HepG2 (cell line): ENCODE data around the gene NDUFS6. TPM values are rescaled to one million over a fixed set of nuclear protein-coding genes. Genes with fewer than 3 reads are reported as not detected.

Experiments
- ATAC-seq: fragments of 200-7000 bp; cut with Tn5 transposase; 3 replicates; pipeline ENCODE4 v1.9.1; 2020; ENCODE audit warnings: mild to moderate bottlenecking, moderate library complexity
- BruUV-seq: library from RNA; stranded (reverse); fragments of 400-500 nt; replicated peaks from 2 replicates; lab custom pipeline; 2021; lab: Mats Ljungman, UMichigan
- CTCF ChIA-PET: fragments of 300-600 bp; formaldehyde crosslinking; extraction: SDS; loops from one replicate; lab custom pipeline; 2021; ENCODE audit warnings: low total read pairs, inconsistent platforms, low intra/inter-chr PET ratio; lab: Yijun Ruan, JAX
- POLR2A ChIA-PET: fragments of 350-600 bp; sonication (Branson Sonifier 250); formaldehyde crosslinking; loops from one replicate; lab custom pipeline; 2020; ENCODE audit warnings: antibody characterized with exemption, inconsistent platforms; lab: Yijun Ruan, JAX
- DNase-seq: peaks from one replicate; pipeline ENCODE4 v3.0.0-alpha.2; 2015; ENCODE audit warnings: low spot score
- FAIRE-seq: peaks from 3 replicates; lab custom pipeline; 2011; peaks lifted over from hg19 to GRCh38; lab: Jason Lieb, UNC
- H2AFZ ChIP-seq: one replicate; pipeline ENCODE4 v1.6.1; 2011; ENCODE audit warnings: low read length, inconsistent platforms
- H3K27ac ChIP-seq: fragments of 300-600 bp; 3 replicates; pipeline ENCODE4 v1.8.0; 2011; ENCODE audit warnings: mixed run types, mild to moderate bottlenecking, mixed read lengths, low read length, inconsistent platforms; ENCODE audit not compliant: insufficient read depth; ENCODE audit errors: extremely low read length
- H3K27me3 ChIP-seq, 2 experiments: fragments of 200-600 bp in 1 of 2; 2 replicates in 1 of 2; 3 replicates in 1 of 2; pipeline versions ENCODE4 v1.6.0 to v1.8.0; 2011; ENCODE audit warnings: low read length in 2 of 2, mild to moderate bottlenecking in 2 of 2, moderate library complexity in 2 of 2, inconsistent platforms in 1 of 2; ENCODE audit not compliant: insufficient read depth in 2 of 2, control insufficient read depth in 1 of 2
- H3K36me3 ChIP-seq, 2 experiments: fragments of 200-600 bp in 1 of 2; replicated peaks in 1 of 2; 2 replicates in 1 of 2; 3 replicates in 1 of 2; pipeline versions ENCODE4 v1.5.1 to v1.8.0; 2011; ENCODE audit warnings: low read length in 2 of 2, inconsistent platforms in 1 of 2; ENCODE audit not compliant: insufficient read depth in 2 of 2, control insufficient read depth in 1 of 2
- H3K4me1 ChIP-seq: 2 replicates; pipeline ENCODE4 v1.5.1; 2012; ENCODE audit warnings: low read length, inconsistent platforms; ENCODE audit not compliant: insufficient read depth
- H3K4me2 ChIP-seq: 2 replicates; pipeline ENCODE4 v1.6.0; 2011; ENCODE audit warnings: low read depth, low read length, inconsistent platforms
- H3K4me3 ChIP-seq, 3 experiments: fragments of 200-600 bp in 1 of 3; sonication (generic), shearing (Covaris generic) in 1 of 3; replicated peaks in 1 of 3; 2 replicates each; pipeline ENCODE4 v1.5.1; 2011 to 2016; ENCODE audit warnings: low read length in 3 of 3, inconsistent platforms in 2 of 3, low read depth in 2 of 3, mild to moderate bottlenecking in 2 of 3, control low read depth in 1 of 3, mixed read lengths in 1 of 3; ENCODE audit not compliant: insufficient read depth in 1 of 3
- H3K79me2 ChIP-seq: one replicate; pipeline ENCODE4 v1.6.1; 2011; ENCODE audit warnings: low read length, inconsistent platforms; ENCODE audit not compliant: insufficient read depth
- H3K9ac ChIP-seq: 2 replicates; pipeline ENCODE4 v1.6.0; 2011; ENCODE audit warnings: mild to moderate bottlenecking, low read depth, low read length, inconsistent platforms; ENCODE audit not compliant: insufficient read depth
- H3K9me3 ChIP-seq: 2 replicates; pipeline ENCODE4 v1.5.1; 2012; ENCODE audit warnings: mild to moderate bottlenecking, low read length
- H4K20me1 ChIP-seq: 2 replicates; pipeline ENCODE4 v1.6.0; 2011; ENCODE audit warnings: inconsistent platforms, mild to moderate bottlenecking, low read length, moderate library complexity; ENCODE audit not compliant: insufficient read depth
- FOSL1 ChIP-seq: sonication (generic); formaldehyde crosslinking; IDR thresholded peaks from 2 replicates; pipeline ENCODE4 v1.9.0; 2021; ENCODE audit warnings: missing genetic modification reagents, borderline replicate concordance
- HMGXB4 ChIP-seq, 2 experiments: sonication (generic) in 1 of 2; formaldehyde crosslinking in 1 of 2; IDR thresholded peaks; 2 replicates each; pipeline versions ENCODE4 v1.4.0 to v1.6.1; 2018 to 2020; ENCODE audit warnings: missing genetic modification reagents in 2 of 2, borderline replicate concordance in 1 of 2, low read depth in 1 of 2, mild to moderate bottlenecking in 1 of 2, missing biosample characterization in 1 of 2
- IRF2 ChIP-seq: IDR thresholded peaks from 2 replicates; pipeline ENCODE4 v1.6.1; 2018; ENCODE audit warnings: missing genetic modification reagents, missing compliant biosample characterization
- KMT2A ChIP-seq: sonication (generic); formaldehyde crosslinking; IDR thresholded peaks from 2 replicates; pipeline ENCODE4 v1.4.0; 2020; ENCODE audit warnings: missing genetic modification reagents
- MXI1 ChIP-seq: IDR thresholded peaks from 3 replicates; pipeline ENCODE4 v1.6.1; 2012; ENCODE audit warnings: low read depth, low read length, inconsistent platforms, borderline replicate concordance
- REL ChIP-seq: sonication (generic); formaldehyde crosslinking; conservative IDR thresholded peaks from 2 replicates; pipeline ENCODE4 v1.8.0; 2022; ENCODE audit warnings: mild to moderate bottlenecking, missing genetic modification reagents, moderate library complexity
- SATB2 ChIP-seq: sonication (generic); formaldehyde crosslinking; IDR thresholded peaks from 2 replicates; pipeline ENCODE4 v1.5.0; 2020; ENCODE audit warnings: missing genetic modification reagents
- SIX4 ChIP-seq: sonication (generic); formaldehyde crosslinking; IDR thresholded peaks from 2 replicates; pipeline ENCODE4 v1.4.0; 2020; ENCODE audit warnings: missing genetic modification reagents
- ZFYVE20 ChIP-seq: sonication (generic); formaldehyde crosslinking; IDR thresholded peaks from 2 replicates; pipeline ENCODE4 v1.8.0; 2023; ENCODE audit warnings: low read depth, mild to moderate bottlenecking, moderate library complexity, missing genetic modification reagents, borderline replicate concordance
- ZMAT3 ChIP-seq: sonication (generic); formaldehyde crosslinking; conservative IDR thresholded peaks from 2 replicates; pipeline ENCODE4 v1.7.0; 2021; ENCODE audit warnings: missing genetic modification reagents
- ZMYM3 ChIP-seq: sonication (generic); formaldehyde crosslinking; IDR thresholded peaks from 2 replicates; pipeline ENCODE4 v1.5.1; 2020; ENCODE audit warnings: mild to moderate bottlenecking, missing genetic modification reagents
- ZNF12 ChIP-seq: sonication (generic); formaldehyde crosslinking; IDR thresholded peaks from 2 replicates; pipeline ENCODE4 v1.5.0; 2020; ENCODE audit warnings: missing genetic modification reagents
- ZNF432 ChIP-seq: sonication (generic); formaldehyde crosslinking; IDR thresholded peaks from 2 replicates; pipeline ENCODE4 v1.5.0; 2020; ENCODE audit warnings: missing genetic modification reagents, mild to moderate bottlenecking, borderline replicate concordance
- ZNF543 ChIP-seq: sonication (generic); formaldehyde crosslinking; IDR thresholded peaks from 2 replicates; pipeline ENCODE4 v1.4.0; 2020; ENCODE audit warnings: mild to moderate bottlenecking, missing genetic modification reagents
- ZNF713 ChIP-seq: sonication (generic); formaldehyde crosslinking; IDR thresholded peaks from 2 replicates; pipeline ENCODE4 v1.4.0; 2020; ENCODE audit warnings: mild to moderate bottlenecking, missing genetic modification reagents
- WGBS: methylation state at CpG from one replicate; pipeline ENCODE4 v1.1.6; 2017; ENCODE audit warnings: low lambda C conversion rate; 5-methylcytosine and 5-hydroxymethylcytosine counted together
- in situ Hi-C: cut with HindIII; loops from 2 replicates; pipeline ENCODE4 v1.10.0; 2017; ENCODE audit warnings: low pct_unique_long_range_greater_than_20kb; ENCODE audit not compliant: extremely low pct_ligation_motif_present
- intact Hi-C: fragments of 100-400 bp; cut with micrococcal nuclease; formaldehyde crosslinking; loops from one replicate; pipeline ENCODE4 v1.10.0; 2022; ENCODE audit not compliant: unreplicated experiment
- polyA plus RNA-seq, 8 experiments: library from polyadenylated mRNA; depleted of rRNA in 3 of 8; stranded (reverse) in 7 of 8; unstranded in 1 of 8; fragments of >200 nt; fragmentation: Illumina TruSeq in 4 of 8; extraction: Trizol in 4 of 8; gene quantifications; 2 replicates each; pipeline versions ENCODE4 v1.2.1 to v1.2.3, GENCODE V29; 2011 to 2016; ENCODE audit warnings: low read depth in 4 of 8, missing spikeins in 1 of 8, mixed read lengths in 1 of 8; ENCODE audit not compliant: insufficient read depth in 1 of 8
- total RNA-seq, 5 experiments: library from RNA; depleted of rRNA; stranded (reverse); fragments of >200 nt; fragmentation: Illumina TruSeq; extraction: Trizol; gene quantifications; 2 replicates each; pipeline ENCODE4 v1.2.3, GENCODE V29; 2016; ENCODE audit warnings: low read depth in 1 of 5
- TF ChIP-seq, protein P1 (sequence below): IDR thresholded peaks from 2 replicates; pipeline ENCODE4 v1.6.1; 2016; ENCODE audit warnings: control low read depth

NDUFS6 gene
- total and polyA plus RNA-seq, 2 of the 13 experiments (the other 11 are each of a cell fraction or from before 2014, with no cell fraction given), result 23.7 to 50.4 TPM

DNA sequence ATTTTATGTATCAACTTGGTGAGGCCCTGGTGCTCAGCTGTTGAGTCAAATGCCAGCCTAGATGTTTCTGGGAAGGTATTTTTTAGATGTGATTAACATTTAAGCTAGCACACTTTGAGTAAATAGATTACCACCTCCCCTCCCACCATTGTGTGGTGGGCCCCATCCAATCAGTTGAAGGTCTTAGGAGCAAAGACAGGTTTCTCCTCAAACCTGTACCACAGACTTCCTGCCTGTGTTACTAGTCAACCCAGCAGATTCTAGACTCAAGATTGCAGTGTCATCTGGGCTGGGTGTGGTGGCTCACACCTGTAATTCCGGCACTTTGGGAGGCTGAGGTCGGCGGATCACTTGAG, 35.3 kb upstream of the NDUFS6 start:
- Histone ChIP-seq H3K27me3 (peaks cover 11 to 72% of the 10 kb centered on the region in 2 experiments), H2AFZ (no peak overlapping the region), H3K9me3 (no peaks in the 10 kb centered on the region), H3K4me1 (no peaks in the 10 kb centered on the region), H3K79me2 (no peaks in the 10 kb centered on the region), H3K9ac (no peak overlapping the region), H4K20me1 (no peaks in the 10 kb centered on the region), H3K4me3 (no peak overlapping the region), H3K4me2 (no peak overlapping the region)
- ATAC-seq (no peak), FAIRE-seq (no peak), DNase-seq (no peak)
- in situ Hi-C loops, result loop anchor here (10.0 kb wide), 1 partner anchor 249 kb away; no protein-coding TSS in a partner anchor
- CTCF ChIA-PET, result no interaction called here
- BruUV-seq, result no TSS peak
- POLR2A ChIA-PET, result no interaction called here
- 64% methylated on average over 3 of the region's 3 CpGs for WGBS
- no peak for TF ChIP-seq IRF2
- TF ChIP-seq KMT2A (CRISPR knock-in tag), result no peak
- TF ChIP-seq, all 625 proteins: peak for 0
- no peak overlapping the region for H3K27ac ChIP-seq
- intact Hi-C loops, result no loop called here
- H3K36me3 ChIP-seq, result no peaks in the 10 kb centered on the region

DNA sequence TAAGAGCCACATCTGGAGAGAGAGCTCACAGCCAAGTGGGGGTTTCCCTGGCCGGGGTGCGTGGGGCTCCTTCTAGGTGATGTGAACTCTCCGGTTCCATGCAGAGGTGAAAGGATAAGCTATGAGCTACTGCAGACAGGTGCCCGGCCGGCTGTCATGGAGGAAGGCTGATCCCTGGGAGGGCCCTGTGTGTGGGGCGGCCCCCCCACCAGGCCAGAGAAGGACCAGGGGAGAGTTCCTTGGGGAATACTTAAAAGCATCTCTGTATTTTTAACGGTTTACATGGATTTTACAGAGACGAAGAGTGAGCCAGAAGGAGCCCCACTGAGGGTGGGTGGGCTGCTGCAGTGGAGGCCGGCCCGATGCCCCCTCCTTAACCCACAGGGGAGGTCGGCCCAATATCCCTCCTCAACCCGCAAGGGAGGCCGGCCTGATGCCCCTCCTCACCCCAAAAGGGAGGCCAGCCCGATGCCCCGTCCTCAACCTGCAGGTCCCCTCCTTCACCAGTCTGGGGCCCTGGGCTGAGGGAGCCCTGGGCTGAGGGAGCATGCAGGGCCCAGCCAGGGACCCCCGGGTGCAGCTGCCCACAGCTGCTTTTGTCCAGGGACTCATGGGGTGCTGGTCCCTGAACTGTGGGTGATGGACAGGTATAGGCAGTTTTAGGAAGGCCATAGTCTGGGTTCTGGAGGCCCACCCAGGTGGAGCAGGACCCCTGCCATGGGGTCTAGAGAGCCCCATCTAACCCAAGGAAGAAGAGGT, 33.5 kb upstream of the NDUFS6 start:
- no peak overlapping the region for H3K4me3 ChIP-seq
- POLR2A ChIA-PET, result no interaction called here
- no peak for TF ChIP-seq ZNF12 (CRISPR knock-in tag)
- TF ChIP-seq ZNF543 (CRISPR knock-in tag), result no peak
- no peak for TF ChIP-seq ZNF432 (CRISPR knock-in tag)
- no peak for TF ChIP-seq ZNF713 (CRISPR knock-in tag)
- no peak for TF ChIP-seq SIX4 (CRISPR knock-in tag)
- TF ChIP-seq REL, result no peak
- TF ChIP-seq FOSL1, result no peak
- TF ChIP-seq, protein P1, sequence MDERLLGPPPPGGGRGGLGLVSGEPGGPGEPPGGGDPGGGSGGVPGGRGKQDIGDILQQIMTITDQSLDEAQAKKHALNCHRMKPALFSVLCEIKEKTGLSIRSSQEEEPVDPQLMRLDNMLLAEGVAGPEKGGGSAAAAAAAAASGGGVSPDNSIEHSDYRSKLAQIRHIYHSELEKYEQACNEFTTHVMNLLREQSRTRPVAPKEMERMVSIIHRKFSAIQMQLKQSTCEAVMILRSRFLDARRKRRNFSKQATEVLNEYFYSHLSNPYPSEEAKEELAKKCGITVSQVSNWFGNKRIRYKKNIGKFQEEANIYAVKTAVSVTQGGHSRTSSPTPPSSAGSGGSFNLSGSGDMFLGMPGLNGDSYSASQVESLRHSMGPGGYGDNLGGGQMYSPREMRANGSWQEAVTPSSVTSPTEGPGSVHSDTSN, result no peak
- no peak for TF ChIP-seq MXI1
- no peak for TF ChIP-seq ZMAT3
- TF ChIP-seq ZMYM3 (CRISPR knock-in tag), result no peak
- no peak for TF ChIP-seq HMGXB4 (CRISPR knock-in tag; IDR thresholded peaks at IDR 0.05; ENCODE audit: borderline replicate concordance in 1 of 2, low read depth in 1 of 2)
- no peak for TF ChIP-seq ZFYVE20
- no peak for TF ChIP-seq SATB2 (CRISPR knock-in tag)

More for the DNA sequence above, 33.5 kb upstream of the NDUFS6 start:
- in situ Hi-C loops (loop anchor here (10.0 kb wide), 1 partner anchor 247 kb away; no protein-coding TSS in a partner anchor), intact Hi-C loops (no loop called here)
- Histone ChIP-seq H3K27ac (no peak overlapping the region), H3K4me1 (no peaks in the 10 kb centered on the region), H3K9me3 (no peaks in the 10 kb centered on the region), H2AFZ (no peak overlapping the region), H3K4me2 (no peak overlapping the region), H3K36me3 (no peaks in the 10 kb centered on the region), H3K27me3 (peaks cover 6 to 70% of the 10 kb centered on the region in 2 experiments), H3K9ac (no peak overlapping the region), H4K20me1 (no peaks in the 10 kb centered on the region), H3K79me2 (no peaks in the 10 kb centered on the region)
- WGBS, result 10% methylated on average over 9 of the region's 16 CpGs
- ATAC-seq, result no peak
- CTCF ChIA-PET, result no interaction called here
- FAIRE-seq, result no peak
- no TSS peak for BruUV-seq
- DNase-seq, result no peak
